ENCODE measurements around the gene NRP2.

DNA sequence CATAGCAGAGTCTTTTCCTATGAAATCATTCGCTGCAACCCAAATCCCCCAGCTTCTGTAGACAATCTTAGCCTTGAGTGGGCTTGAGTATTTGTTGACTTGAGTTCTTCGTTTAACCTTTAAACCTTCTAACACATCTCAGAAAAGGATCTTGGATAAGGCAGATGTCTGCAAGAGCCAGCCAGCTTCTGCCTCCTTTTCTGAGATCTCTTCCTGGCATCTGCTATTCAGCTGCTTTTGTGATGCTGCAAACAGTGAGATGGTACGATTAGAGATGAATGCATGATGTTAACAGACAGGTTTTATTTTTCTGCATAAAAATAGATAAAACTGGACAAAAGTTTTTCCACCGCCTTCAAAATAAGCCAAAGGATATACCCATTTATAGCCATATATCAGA lies 37.5 kb downstream of the NRP2 start:
- TF ChIP-seq CTCF (conservative IDR thresholded peaks at IDR 0.05 in 1 of 2, IDR thresholded peaks at IDR 0.05 in 1 of 2; ENCODE audit: low read depth in 1 of 2, low read length in 2 of 2) (no peak), EZH2 (IDR thresholded peaks at IDR 0.05; ENCODE audit: low read length, missing control alignments) (no peak)

Data from fibroblast of lung (primary cell).